NCI-H1048 (cell line): Measurements from ENCODE around the gene OR51Q1.

Source experiments
- DNase-seq: peaks from one replicate; lab custom pipeline; 2025; lab: John Stamatoyannopoulos, UW

The OR51Q1 gene, protein sequence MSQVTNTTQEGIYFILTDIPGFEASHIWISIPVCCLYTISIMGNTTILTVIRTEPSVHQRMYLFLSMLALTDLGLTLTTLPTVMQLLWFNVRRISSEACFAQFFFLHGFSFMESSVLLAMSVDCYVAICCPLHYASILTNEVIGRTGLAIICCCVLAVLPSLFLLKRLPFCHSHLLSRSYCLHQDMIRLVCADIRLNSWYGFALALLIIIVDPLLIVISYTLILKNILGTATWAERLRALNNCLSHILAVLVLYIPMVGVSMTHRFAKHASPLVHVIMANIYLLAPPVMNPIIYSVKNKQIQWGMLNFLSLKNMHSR

DNA sequence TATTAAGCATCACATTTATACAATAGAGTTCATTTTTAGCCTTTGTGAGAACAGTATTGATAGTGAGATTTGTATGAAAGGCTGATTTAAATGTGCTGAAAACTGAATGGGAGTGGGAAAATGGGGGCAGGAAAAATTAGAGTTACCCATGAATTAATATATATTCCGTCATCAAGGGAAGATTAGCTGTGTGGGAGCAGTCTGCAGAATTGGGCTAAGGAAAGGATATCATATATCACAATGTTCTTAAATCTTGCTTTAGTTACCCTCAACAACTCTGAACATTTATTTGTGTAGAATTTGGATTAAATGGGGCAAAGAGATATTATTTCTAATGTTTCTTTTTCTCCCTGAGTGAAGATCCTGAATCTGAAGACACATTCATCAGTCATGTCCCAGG, at the start of gene OR51Q1:
Gene OR51Q1, plus strand, starts transcription at position 301 of the 400 bp plus-strand sequence. Its CDS starts 90 bp downstream, at position 391.
- DNase-seq = no peak

DNA sequence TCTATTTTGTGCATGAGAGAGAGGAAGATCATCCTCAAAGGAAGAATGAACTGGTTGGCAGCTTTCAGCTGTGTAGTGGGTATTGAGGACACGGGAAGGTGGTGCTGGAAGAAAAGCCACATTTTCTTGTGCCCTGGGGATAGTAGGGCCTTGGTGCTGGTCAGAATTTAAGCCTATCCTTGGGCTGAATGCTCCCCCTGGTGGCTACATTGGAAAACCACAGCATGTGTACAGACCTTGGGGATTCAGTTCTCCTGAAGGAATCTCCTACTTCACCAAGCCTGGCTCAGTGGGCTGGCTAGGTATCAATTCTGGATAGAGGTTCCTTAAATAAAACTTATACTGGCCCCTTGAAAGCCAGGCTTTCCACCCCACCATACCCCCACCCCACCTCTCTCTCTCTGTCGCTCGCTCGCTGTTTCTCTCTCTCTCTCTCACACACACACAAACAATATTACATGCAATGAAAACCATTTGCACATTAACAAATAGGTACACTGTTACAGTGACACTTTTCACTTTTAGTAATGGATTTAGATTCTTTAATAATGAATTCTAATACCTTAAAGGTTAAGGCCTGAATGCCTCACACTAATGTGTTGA, 41.1 kb upstream of the OR51Q1 start:
- peak; percentile 29 for DNase-seq

DNA sequence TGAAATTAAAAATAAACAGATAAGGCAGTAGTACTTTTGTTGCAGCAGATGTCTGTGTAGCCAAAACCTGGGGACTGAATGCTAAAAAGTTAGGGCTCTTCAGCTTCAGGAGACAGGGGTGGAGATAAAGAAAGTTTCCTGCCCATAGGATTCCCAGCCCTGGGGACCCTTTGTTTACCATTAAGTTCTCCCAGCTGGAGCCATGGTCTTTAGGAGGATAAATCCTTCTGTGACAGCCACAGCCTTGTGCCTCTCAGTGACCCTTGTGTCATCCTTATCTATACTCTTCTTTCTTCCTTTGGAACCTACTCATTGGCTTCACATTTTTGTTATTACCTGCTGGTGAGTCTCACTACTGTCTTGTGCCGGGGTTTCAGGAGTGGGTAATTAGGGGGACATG, 38.3 kb upstream of the OR51Q1 start, which contains the start of gene OR51M1:
Gene OR51M1, plus strand, starts transcription at position 237 of the 400 bp plus-strand sequence. CDS start 5,587 bp downstream, outside the sequence.
- no peak for DNase-seq

DNA sequence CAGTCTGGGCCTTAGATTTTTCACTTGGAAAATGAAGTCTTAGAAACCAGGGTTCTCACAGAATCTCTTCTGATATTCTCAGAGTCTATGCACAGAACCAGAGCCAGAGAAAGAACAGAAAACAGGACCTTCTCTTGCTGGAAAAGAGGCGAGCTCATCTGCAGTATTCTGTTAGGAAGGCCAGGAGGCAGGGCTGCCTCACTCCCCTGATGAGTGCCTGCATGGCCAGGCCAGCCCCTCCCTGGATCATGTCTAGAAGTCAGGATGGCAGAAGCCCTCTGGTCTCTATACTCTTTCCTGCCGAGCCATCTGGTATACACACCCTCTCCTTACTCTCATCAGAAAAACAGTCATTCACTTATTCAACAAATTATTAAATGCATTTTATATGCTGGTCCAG, 37.6 kb upstream of the OR51Q1 start:
- DNase-seq = no peak

DNA sequence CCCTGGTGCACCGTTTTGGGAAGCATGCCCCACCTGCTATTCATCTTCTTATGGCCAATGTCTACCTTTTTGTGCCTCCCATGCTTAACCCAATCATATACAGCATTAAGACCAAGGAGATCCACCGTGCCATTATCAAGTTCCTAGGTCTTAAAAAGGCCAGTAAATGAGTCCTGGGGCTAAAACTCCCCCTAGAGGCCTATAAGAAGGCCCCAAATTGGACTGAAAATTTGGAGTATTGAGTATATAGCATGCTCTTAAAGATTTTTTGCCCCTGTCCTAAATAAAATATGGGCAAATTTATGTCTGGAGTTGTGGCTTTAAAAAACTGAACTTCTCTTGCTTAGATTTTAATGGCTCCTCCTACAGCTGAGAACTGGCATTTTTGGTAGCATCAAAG, 31.7 kb upstream of the OR51Q1 start:
- no peak for DNase-seq

DNA sequence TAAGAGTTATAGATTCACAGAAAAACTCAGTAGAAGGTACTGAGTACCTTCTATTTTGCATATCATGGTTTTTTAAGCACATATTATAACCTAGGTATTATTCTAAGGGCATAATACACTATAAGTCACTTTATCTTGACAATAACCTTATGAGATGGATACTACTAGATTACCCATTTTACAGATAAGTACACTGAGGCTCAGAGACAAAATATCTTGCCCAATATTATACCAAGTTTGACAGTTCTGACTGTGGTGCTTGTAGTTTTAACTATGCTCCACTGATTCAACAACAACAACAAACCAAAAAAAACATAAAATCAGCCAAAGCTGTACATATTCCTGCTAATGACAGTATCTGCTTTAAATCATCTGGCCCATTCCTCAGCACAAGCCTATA, 27.8 kb upstream of the OR51Q1 start:
- DNase-seq = no peak

DNA sequence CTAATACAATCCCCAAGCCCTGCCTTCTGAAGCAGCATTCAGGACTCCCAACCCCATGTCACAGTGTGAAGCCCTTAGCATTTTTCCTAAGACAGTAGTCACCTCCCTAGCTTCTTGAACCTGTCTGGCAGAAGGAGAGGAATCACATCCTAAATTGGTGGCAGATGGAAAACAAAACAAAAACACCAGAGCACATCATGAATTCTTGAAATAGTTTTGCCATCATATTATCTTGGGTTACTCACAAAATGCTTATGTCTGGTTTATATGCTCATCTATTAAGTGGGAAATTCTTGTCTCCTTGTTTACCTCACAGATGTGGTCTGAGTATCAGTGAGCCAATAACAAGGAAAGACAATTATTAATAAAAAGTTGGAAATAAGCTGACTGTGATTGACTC, 23.0 kb upstream of the OR51Q1 start:
- no peak for DNase-seq

DNA sequence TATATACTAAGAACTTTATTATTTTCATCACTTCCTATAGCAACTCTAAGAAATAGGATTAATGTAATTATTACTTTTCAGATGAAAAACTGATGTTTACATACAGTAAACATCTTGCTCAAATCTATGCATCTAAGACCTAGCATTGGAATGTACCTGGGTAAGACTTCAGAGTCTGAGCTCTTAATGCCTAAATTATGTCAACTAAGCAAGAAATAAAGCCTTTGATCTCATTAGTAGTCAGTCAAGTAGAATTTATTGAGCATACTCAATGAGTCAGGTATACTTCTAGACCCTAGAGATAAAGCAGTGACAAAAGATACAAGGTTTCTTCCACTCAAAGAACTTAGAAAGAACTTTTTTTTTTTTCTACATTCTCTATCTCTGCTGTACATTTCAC, 16.7 kb upstream of the OR51Q1 start:
- no peak for DNase-seq

DNA sequence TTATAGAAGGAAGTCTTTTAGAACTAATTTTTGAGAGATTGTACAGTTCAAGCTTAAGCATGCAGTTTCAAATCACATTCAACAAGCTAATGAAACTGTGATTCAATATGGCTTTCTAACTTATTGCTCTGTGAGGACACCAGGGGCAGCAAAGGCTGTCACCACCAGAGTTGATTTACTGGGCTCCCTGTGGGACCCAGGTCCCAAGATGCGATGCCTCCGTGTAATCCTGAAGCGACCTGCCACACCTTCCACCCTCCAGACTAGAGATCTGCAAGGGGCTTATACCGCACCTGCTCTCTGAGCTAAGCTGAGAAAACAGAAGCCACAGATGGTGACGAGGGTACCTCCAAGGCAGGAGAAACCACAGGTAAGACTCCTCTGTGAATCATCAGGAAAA, 918 bp upstream of the OR51Q1 start:
- DNase-seq = no peak

DNA sequence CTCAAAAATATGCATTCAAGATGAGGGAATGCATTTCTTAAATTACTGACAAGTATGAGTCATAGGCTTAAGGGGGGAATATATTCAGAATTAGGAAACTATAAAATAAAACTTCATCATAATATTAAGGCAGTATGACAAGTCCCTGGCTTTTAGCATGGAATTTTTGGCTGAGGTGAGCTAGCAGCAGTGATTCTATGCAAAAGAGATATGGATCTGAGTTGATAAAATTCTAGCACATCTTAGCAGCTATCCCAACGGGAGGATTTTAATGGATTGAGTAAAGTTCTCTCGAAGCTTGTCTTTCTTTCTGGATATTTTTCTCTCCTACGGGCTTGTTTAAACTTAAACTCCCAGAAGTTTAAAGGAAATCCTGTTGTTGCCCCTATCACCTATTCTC, 1.2 kb downstream of the OR51Q1 start:
- no peak for DNase-seq

DNA sequence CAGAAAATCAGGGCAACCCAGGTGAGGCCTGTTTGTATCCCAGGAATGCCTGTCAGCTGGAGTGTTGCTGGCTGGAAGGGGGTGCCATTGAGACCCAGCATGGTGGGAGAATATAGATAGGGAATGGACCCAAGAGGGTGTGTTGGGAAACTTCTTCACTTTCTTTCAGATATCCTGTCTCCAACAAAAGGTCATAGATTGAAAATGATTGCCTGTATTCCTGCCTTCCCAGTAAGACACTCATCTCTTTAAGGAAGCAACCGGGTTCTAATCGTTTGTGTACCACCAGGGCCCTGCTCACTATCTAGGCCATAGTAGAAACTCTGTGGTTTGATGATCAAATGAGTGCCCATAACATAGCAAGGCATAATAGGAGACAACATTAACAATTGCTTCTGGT, 19.5 kb downstream of the OR51Q1 start, which contains the start of gene OR51I1:
Gene OR51I1, minus strand, starts transcription at position 101 of the 400 bp plus-strand sequence. Its CDS starts 0 bp downstream, at position 101.
- no peak for DNase-seq

DNA sequence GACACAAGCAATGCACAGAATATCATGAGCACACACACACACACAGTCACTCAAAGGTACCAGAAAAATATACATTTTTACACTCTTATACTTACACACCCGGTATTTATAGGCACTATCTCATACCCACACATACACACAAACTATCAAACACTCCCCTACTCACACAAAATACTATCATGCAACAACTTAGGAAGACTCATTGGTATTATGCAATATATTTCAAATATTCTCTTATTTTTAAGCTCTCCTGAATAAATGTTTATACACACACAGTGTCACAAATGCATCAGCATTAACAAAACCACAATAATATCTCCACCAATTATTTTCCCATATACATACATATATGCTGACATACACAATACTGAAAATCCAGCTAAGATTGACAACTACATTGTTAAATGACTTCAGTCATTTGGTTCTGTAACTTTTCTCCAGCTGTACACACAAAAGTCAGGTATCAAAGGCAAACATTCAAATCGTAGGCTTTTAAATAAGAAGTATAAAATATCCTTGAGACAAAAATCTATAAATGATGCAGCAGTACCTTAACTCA, 22.0 kb downstream of the OR51Q1 start:
- no peak for DNase-seq

DNA sequence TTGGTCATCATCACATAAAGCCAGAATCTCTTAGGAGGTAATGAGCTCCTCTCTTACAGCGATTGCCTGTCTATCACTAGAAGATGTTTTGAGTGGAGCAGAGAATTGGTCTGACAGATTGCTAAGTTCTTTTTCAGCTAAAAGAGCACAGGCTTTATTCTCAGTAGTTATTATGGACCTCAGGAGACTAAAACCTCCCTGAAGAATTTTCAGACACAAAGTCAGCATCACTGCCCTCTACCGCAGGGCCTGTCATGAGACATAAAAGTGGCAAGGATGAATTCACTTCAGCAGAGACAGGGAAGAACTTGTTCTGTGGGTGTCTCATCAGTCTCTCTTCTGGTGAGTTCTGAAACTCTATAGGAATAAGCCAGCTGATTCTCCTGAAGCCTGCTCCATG, 27.1 kb downstream of the OR51Q1 start, which contains the start of gene OR51I2:
Gene OR51I2, plus strand, starts transcription at position 301 of the 400 bp plus-strand sequence. CDS start 4,166 bp downstream, outside the sequence.
- DNase-seq = no peak

DNA sequence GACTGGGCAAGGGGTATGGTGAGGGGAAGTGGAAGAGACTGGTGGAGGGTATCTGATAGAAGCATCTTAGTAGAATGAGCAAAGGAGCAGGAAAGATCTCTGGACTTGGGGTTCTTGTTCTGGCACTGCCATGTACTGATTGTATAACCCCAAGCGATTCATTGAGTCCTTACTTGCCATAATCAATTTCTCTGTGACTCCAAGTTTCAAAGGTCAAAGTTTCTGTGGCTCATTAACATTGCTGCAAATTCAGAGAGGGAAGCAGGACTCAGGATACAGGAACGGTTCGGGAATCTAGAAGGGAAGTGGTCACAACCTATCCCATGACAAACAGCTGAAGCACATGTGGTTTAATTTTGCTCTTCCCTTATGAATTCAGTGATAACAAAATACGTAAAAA, 27.5 kb downstream of the OR51Q1 start:
- no peak for DNase-seq

DNA sequence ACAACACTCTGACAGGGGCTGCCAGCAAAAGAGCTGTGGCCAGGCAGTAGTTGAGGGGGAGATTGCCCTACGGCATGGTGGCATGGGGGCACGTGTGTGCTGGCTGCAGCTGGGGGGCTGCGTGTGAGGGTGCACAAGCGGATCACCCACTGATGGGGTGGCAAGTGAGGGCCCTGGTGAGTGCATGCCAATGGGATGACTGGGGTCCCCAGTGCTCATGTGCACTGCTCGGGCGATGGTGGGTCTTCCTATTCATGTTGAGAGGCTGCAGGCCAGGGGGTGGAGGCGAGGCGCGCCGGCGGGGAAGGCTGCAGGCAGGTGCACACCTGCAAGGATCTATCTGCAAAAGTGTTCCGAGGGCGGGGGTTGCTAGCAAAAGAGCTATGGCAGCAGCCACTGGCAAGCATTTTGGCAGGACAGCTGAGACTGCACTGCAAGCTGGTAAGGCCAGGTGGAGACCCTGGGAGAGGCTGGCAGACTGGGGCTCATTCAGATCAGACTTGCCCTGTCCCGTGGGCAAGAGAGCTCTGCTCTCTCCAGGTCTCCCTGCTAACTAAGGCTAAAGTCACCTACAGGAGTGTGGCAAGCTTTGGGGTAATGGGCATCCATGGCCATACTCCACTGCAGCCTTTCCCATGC, 39.2 kb downstream of the OR51Q1 start:
- no peak for DNase-seq

DNA sequence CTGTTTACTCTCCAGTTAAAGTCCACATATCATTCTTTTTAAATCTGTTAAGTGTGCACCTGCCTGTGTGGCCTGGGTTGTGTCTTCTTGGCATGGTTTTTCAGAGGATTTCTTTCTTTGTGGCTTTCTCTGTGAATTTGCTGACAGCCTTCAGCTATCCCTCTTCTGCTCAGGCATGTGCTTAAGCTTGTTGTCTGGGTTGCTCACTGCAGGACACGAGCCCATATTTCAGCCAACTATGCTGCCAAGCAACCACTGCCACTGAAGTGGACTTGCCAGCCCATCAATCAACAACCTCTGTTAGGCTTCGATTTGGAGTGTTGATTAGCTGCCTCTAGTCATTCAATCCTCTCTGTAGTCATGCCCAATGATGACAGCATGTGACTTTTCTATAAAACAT, 45.6 kb downstream of the OR51Q1 start:
- no peak for DNase-seq
